Heart left ventricle (tissue), 16 donors: Measurements from ENCODE around the gene GRAMD1B. TPM values are rescaled to one million over a fixed set of nuclear protein-coding genes. Genes with fewer than 3 reads are reported as not detected.

Experiments
- ATAC-seq, 4 donors: fragments of 200-7000 bp; cut with Tn5 transposase; one replicate each; pipeline ENCODE4 v1.9.1; 2020 to 2022; ENCODE audit warnings: moderate library complexity in 4 of 4, mild to moderate bottlenecking in 3 of 4, moderate number of reproducible peaks in 1 of 4
- DNase-seq, 5 donors: peaks; one replicate each; pipeline ENCODE4 v3.0.0-alpha.2; 2020
- H3K27ac ChIP-seq, 12 donors: fragments of 200-600 bp; sonication (generic) in 4 of 12; one replicate each; pipeline versions ENCODE4 v1.5.0 to v1.8.0; 2016 to 2022; ENCODE audit warnings: mild to moderate bottlenecking in 2 of 12
- H3K27me3 ChIP-seq, 9 donors: fragments of 200-600 bp; sonication (generic) in 2 of 9; one replicate each; pipeline versions ENCODE4 v1.5.1 to v1.8.0; 2016 to 2022; ENCODE audit warnings: mild to moderate bottlenecking in 3 of 9
- H3K36me3 ChIP-seq, 9 donors: fragments of 200-600 bp; sonication (generic) in 2 of 9; one replicate each; pipeline versions ENCODE4 v1.5.0 to v1.8.0; 2018 to 2022; ENCODE audit warnings: mild to moderate bottlenecking in 2 of 9
- H3K4me1 ChIP-seq, 12 donors: fragments of 200-600 bp; sonication (generic) in 4 of 12; one replicate each; pipeline versions ENCODE4 v1.5.0 to v1.8.0; 2016 to 2022; ENCODE audit warnings: mild to moderate bottlenecking in 3 of 12
- H3K4me3 ChIP-seq, 12 donors: fragments of 200-600 bp; sonication (generic) in 4 of 12; one replicate each; pipeline versions ENCODE4 v1.5.0 to v1.8.0; 2017 to 2022; ENCODE audit warnings: mild to moderate bottlenecking in 9 of 12, moderate library complexity in 4 of 12
- H3K9me3 ChIP-seq, 12 donors: fragments of 200-600 bp; sonication (generic) in 4 of 12; one replicate each; pipeline versions ENCODE4 v1.5.0 to v1.8.0; 2016 to 2022; ENCODE audit warnings: mild to moderate bottlenecking in 1 of 12
- POLR2A ChIP-seq, 2 donors: fragments of 450-650 bp; IDR thresholded peaks; one replicate each; pipeline ENCODE4 v1.6.1; 2017; ENCODE audit warnings: antibody characterized with exemption in 2 of 2, mild to moderate bottlenecking in 2 of 2, moderate library complexity in 2 of 2
- WGBS, 4 donors: extraction: QIAGEN DNeasy Blood & Tissue Kit in 2 of 4; methylation state at CpG; one replicate each; pipeline versions ENCODE4 v1.1.5 to v1.1.7; 2013 to 2018; 5-methylcytosine and 5-hydroxymethylcytosine counted together
- intact Hi-C, 10 donors: fragments of 100-400 bp; cut with DNase I; formaldehyde crosslinking; loops; one replicate each; pipeline versions ENCODE4 v1.11.1 to v1.14.2; 2022
- polyA plus RNA-seq, 2 donors: library from polyadenylated mRNA; stranded (reverse); fragments of 200-250 nt; gene quantifications; one replicate each; pipeline ENCODE4 v1.2.3, GENCODE V29; 2013
- total RNA-seq, 9 donors: library from RNA; depleted of rRNA in 2 of 9; stranded (reverse); fragments of >200 nt in 2 of 9; fragmentation: NEBNext Ultra II Directional in 3 of 9; extraction: Animal tissue kit (Norgen Biotek cat#: 25700) in 3 of 9; gene quantifications; one replicate each; pipeline versions ENCODE4 v1.1.0 to v1.2.4, GENCODE V29; 2016 to 2023
- TF ChIP-seq, protein P1 (sequence below), 12 donors: fragments of 200-600 bp; sonication (generic) in 4 of 12; IDR thresholded peaks; one replicate each; pipeline versions ENCODE4 v1.5.0 to v1.8.0; 2018 to 2022; ENCODE audit warnings: antibody characterized with exemption in 12 of 12, mild to moderate bottlenecking in 5 of 12
- donor health status: ischemic (EF 13 %, LVEDD 7.1; RV severe dilation, severe dysfunction).
- donor health status: healthy with polysubstance abuse.
- donor health status: DM: no; HTN: yes; CAD: no.
- donor health status: DM: no; HTN: no; CAD: no.
- donor health status: ischemic (EF 25% LVEDD 6.9; RV normal size, moderate dysfunction).
- donor health status: ischemic (EF 25% LVEDD 5.7; RV mildly dilated, moderate dysfunction).
- donor health status: healthy.
- donor health status: DM: yes; HTN: yes; CAD: no.
- donor health status: ischemic (EF 35%, LVEDD 5.7; RV mildly dilated, moderate dysfunction).
- donor health status: nonischemic (EF 11% LVEDD 7.7; RV severe dilation, severe dysfunction).
- donor health status: DM: yes; HTN: yes; CAD: no.
- donor health status: PGD.
- donor health status: ischemic (EF 29% LVEDD 5.4; RV normal size, mild dysfunction).
- donor health status: nonischemic (EF 23%, LVEDD 6.1; RV moderate dilation, normal function).

The GRAMD1B gene
- total and polyA plus RNA-seq, 11 donors: 8.6 to 42.5 (median 23.0) TPM

DNA sequence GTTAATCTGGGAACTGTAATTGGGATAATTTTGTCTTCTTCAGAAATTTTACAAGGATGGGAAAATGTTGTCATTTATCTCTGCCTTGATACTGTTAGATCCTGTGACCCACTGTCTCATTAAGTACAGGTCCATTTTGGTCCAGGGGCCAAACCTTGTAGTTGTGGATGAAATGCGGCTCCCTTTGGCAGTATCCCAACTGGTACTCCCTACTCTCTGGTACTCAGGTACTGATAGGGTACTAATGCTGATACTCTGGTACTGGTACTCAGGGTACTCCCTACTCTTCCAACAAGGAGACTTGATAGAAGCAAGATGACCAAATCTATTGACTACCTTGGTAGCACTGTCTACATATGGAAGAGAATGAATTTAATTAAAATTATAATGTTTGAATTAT lies 97.9 kb downstream of the GRAMD1B start:
- Histone ChIP-seq H3K4me1 (peaks cover 0 to 41% (median 6%) of the 10 kb centered on the region in 12 donors), H3K36me3 (no peaks in the 10 kb centered on the region), H3K27ac (no peak overlapping the region), H3K9me3 (no peaks in the 10 kb centered on the region), H3K27me3 (no peaks in the 10 kb centered on the region), H3K4me3 (no peak overlapping the region)
- DNase-seq: no peak
- 63 to 89% (median 73%) methylated on average over 1 of the region's 1 CpG for WGBS, 4 donors
- ATAC-seq: no peak
- intact Hi-C loops: no loop called here
- TF ChIP-seq POLR2A (IDR thresholded peaks at IDR 0.05): no peak
- TF ChIP-seq, protein P1, sequence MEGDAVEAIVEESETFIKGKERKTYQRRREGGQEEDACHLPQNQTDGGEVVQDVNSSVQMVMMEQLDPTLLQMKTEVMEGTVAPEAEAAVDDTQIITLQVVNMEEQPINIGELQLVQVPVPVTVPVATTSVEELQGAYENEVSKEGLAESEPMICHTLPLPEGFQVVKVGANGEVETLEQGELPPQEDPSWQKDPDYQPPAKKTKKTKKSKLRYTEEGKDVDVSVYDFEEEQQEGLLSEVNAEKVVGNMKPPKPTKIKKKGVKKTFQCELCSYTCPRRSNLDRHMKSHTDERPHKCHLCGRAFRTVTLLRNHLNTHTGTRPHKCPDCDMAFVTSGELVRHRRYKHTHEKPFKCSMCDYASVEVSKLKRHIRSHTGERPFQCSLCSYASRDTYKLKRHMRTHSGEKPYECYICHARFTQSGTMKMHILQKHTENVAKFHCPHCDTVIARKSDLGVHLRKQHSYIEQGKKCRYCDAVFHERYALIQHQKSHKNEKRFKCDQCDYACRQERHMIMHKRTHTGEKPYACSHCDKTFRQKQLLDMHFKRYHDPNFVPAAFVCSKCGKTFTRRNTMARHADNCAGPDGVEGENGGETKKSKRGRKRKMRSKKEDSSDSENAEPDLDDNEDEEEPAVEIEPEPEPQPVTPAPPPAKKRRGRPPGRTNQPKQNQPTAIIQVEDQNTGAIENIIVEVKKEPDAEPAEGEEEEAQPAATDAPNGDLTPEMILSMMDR (IDR thresholded peaks at IDR 0.05): no peak

DNA sequence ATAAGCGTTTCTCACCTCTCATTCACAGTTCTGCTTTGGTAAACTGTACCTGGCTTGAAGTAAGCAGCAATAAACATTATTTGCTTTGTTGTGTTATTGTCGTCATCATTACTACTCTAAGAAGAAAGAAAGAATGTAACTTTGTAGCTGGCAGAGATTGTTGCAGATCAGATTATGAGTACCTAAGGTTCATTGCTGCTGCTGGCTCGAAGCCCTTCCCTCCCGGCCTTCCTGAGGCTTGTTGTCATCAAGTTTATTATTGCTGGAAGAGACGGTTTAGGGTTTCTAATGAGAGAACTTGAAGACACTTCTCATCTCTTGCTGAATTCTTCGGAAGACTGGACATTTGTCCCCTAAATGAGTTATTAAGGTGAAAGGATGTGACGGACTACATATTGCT lies 101.3 kb downstream of the GRAMD1B start:
- Histone ChIP-seq H3K36me3 (no peaks in the 10 kb centered on the region), H3K4me3 (no peak overlapping the region), H3K27ac (peak overlapping the region in 2 of 12 donors; percentile 13 to 39), H3K4me1 (peaks cover 0 to 51% (median 9%) of the 10 kb centered on the region in 12 donors), H3K9me3 (no peaks in the 10 kb centered on the region), H3K27me3 (no peaks in the 10 kb centered on the region)
- ATAC-seq (no peak), DNase-seq (no peak)
- WGBS, 4 donors: 67 to 75% (median 71%) methylated on average over 7 of the region's 7 CpGs
- intact Hi-C loops: no loop called here
- TF ChIP-seq, protein P1 (IDR thresholded peaks at IDR 0.05): no peak
- no peak for TF ChIP-seq POLR2A (IDR thresholded peaks at IDR 0.05)

GRCh38 chr11:123532131-123532530 lies 102.1 kb downstream of the GRAMD1B start:
- no peak for TF ChIP-seq POLR2A (IDR thresholded peaks at IDR 0.05)
- TF ChIP-seq, protein P1 (IDR thresholded peaks at IDR 0.05): no peak
- WGBS, 4 donors: 64 to 75% (median 70%) methylated on average over 4 of the region's 4 CpGs
- peak overlapping the region in 4 of 12 donors; percentile 18 to 61 (median 34) for H3K27ac ChIP-seq
- peaks cover 0 to 50% (median 13%) of the 10 kb centered on the region in 12 donors for H3K4me1 ChIP-seq
- no peaks in the 10 kb centered on the region for H3K9me3 ChIP-seq
- ATAC-seq (peak; percentile 48 to 82 (median 72)), DNase-seq (peak in 2 of 5 donors; percentile 22 to 52)
- H3K4me3 ChIP-seq: no peak overlapping the region
- intact Hi-C loops: no loop called here
- no peaks in the 10 kb centered on the region for H3K36me3 ChIP-seq
- H3K27me3 ChIP-seq: no peaks in the 10 kb centered on the region

DNA sequence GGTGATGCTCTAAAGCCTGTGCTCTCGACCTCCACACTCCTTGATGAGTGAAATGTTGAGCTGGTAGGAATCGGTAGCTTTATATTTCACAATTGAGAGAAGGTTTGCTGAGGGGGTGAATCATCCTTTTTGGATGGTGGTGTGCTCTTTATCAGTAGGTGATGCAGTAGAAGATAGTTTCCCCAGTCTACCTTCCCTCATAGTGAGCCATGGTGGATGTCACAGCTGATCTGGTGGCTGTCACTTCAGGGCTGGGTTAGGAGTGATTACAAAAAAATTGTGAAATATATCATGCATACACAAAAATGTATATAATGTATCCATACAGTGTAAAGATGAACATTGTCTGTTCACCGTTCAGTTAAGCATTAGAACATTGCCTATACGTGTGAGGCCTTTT lies 105.3 kb downstream of the GRAMD1B start:
- ATAC-seq: no peak
- Histone ChIP-seq H3K9me3 (no peaks in the 10 kb centered on the region), H3K4me3 (no peak overlapping the region), H3K27ac (no peak overlapping the region), H3K27me3 (no peaks in the 10 kb centered on the region), H3K36me3 (no peaks in the 10 kb centered on the region), H3K4me1 (peaks cover 0 to 45% (median 13%) of the 10 kb centered on the region in 12 donors)
- intact Hi-C loops: no loop called here
- WGBS, 4 donors: 91 to 95% (median 92%) methylated on average over 4 of the region's 4 CpGs
- DNase-seq: no peak
- TF ChIP-seq, protein P1 (IDR thresholded peaks at IDR 0.05): no peak
- TF ChIP-seq POLR2A (IDR thresholded peaks at IDR 0.05): no peak
